Measurements from ENCODE around the gene LZTS2.
"Not testable (repeated sequence)": the region's sequence is repeated elsewhere in the genome, so short reads cannot be mapped to it uniquely, and the experiment has no call there.

The LZTS2 gene, protein sequence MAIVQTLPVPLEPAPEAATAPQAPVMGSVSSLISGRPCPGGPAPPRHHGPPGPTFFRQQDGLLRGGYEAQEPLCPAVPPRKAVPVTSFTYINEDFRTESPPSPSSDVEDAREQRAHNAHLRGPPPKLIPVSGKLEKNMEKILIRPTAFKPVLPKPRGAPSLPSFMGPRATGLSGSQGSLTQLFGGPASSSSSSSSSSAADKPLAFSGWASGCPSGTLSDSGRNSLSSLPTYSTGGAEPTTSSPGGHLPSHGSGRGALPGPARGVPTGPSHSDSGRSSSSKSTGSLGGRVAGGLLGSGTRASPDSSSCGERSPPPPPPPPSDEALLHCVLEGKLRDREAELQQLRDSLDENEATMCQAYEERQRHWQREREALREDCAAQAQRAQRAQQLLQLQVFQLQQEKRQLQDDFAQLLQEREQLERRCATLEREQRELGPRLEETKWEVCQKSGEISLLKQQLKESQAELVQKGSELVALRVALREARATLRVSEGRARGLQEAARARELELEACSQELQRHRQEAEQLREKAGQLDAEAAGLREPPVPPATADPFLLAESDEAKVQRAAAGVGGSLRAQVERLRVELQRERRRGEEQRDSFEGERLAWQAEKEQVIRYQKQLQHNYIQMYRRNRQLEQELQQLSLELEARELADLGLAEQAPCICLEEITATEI

DNA sequence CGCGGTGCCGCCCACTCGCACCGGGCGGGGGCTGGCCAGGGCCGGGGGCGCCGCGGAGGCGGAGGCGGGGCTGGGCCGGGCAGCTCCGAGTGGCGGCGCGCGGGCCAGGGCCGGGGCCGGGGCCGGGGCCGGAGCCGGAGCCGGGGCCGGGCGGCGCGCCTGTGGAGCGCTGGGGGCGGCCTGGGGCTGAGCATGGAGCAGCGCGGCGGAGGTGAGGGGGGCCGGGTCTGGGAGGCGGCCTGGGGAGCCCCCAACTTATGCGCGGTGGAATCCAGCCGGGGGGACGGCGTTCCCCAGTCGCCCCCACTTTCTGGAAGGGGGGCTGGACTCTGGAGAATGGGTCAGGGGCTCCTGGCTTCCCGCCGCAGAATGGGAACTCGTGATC is at the start of gene LZTS2:
Gene LZTS2, plus strand, starts transcription at position 67 of the 385 bp plus-strand sequence. CDS start 2,731 bp downstream, outside the sequence.
- no peak for DNase-seq

DNA sequence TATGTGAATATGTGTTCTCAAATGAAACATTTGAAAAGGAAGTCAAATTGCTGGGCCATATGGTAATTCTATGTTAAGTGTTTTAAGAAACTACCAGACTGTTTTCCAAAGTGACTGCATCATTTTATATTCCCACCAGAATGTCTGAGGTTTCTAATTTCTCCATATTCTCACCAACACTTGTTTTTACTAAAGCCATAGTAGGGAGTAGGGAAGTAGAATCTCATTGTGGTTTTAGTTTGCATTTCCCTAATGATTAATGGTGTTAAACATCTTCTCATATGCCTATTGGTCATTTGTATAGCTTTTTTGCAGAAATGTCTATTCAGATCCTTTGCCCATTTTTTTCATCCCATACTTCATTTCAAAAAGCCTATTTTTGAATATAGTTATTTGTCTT is 39.4 kb upstream of the LZTS2 start:
- no peak for DNase-seq

DNA sequence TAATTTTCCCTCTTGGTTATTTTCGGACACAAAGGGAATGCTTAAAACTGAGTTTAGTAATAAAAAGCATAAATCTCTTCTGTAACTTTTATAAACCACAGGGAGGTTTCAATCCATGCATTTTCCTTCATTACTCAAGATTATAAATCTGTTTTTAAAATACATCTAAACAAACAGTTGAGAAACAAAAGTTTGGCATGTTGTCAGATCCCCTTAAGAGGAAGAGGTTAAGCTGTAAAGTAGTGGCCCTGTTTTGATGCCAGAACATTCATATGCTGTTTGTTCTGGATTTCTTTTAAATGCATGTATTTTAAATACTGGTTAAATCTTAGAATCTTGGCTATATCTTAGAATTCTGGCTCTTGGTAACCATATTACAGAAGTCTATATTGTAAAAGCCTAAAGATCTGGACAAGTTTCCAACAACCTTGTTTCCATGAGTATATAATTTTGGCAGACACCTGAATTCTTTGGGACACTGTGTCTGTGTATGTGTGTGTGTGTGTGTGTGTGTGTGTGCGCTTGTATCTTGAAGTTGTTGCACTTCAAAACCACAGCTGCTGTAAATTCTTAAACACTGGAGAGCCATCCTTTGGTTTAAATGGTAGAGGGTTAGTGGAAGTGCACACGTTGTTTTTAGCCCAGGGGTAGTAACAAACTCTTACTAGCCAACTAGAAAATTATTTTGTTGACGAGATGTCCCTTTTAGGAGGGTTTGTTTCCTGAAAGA is 37.1 kb upstream of the LZTS2 start:
- DNase-seq: no peak

DNA sequence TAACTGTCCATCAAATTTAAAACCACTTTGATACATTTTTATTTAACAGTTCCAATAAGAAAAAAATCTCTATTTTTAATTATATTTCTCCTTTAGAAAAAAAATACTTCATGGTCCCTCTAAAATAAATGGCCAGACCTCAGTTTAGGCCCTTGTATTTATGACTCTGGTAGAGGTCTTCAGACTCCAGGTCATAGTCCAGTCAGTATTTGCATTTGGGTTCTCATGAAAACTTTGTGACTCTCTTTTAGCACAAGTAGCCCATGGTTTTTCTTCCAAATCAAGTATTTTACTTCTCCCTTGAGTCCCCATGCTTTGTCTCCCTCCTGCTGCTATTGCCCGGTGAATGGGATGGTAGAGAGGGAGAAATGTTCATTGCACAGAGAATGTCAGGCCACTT is 35.8 kb upstream of the LZTS2 start:
- no peak for DNase-seq

DNA sequence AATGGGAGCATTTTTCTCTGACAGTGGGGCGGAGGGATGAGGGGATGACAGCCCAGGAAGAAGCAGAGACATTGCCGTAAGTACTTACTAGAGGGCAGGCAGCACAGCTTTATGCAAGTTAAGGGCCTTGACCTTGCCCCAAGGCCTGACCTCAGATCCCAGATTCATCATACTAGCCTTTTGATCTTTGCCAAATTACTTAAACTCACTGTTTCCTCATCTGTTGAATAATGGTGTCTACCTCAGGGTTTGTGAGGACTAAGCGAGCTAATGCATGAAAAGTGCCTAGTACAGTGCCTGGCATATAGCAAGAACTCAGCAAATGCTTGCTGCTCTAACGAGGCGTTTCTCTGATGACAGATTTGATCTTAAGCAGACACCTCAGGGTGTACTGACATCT is 33.8 kb upstream of the LZTS2 start:
- no peak for DNase-seq

DNA sequence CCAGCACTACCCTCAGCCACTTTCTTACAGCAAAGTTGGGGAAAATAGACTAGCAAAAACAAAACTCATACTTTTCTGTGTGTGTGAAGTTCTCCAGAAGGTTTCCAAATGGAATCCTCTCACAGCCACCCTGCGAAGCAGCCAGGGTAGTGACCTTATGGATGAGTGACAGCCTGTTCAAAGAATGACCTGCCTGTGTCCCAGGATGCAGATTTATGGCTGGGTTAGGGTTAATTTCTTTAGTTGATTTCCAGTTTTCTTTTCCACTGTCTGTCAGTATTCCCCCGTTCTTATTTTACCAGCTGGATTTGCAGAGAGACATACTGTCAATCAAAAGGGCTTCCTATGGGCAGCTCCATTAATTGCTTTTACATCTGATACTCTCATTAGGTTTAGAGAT is 32.7 kb upstream of the LZTS2 start:
- DNase-seq: no peak

DNA sequence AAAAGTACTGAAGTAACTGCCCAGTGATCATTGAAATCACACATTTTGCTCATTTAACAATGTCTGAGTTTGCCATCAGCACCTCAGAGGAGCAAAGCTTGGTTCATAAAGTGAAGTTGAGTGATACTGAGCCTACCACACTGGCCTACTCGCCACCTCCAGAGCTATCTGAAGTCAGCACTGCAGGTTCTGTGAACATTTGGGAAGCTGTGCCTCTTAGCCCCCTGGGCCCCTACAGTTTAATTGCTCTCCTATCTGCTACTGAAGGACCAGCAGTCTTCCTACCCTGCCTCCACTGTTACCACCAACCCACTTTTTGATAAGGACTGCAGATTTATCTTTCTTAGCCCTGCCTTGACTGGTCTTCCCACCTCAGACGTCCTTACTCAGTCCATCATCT is 32.3 kb upstream of the LZTS2 start:
- DNase-seq: no peak

DNA sequence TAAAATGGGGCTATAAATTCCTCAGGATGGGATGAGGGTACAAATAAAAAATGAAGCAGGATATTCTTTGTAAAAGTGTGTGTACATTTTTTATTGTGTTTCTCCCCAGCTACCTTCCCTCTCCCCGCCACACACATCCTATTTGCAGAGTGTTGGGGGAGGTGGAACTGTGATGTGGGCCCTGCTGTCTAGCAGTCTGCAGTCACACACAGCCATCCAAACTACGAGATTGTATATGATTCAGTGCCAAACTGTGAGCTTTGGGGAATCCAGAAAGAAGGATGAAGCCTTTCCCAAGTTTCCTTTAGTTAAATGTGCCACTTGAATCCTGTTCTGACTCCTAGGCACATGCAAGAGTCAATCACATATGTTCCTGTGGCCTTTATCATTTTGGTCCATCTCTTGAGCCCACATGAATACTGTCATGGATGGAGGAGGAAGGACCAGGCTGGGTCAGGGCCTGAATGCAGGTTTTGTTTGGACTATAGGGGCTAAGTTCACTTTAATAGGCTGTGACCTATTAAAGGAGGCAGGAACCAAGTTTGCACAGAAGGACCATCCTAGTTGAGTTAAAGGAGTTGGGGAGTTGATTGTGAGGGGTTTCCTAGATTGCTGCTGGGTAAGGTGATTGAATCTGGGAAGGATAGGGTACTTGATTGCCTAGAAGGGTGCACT is 31.4 kb upstream of the LZTS2 start:
- DNase-seq: no peak

DNA sequence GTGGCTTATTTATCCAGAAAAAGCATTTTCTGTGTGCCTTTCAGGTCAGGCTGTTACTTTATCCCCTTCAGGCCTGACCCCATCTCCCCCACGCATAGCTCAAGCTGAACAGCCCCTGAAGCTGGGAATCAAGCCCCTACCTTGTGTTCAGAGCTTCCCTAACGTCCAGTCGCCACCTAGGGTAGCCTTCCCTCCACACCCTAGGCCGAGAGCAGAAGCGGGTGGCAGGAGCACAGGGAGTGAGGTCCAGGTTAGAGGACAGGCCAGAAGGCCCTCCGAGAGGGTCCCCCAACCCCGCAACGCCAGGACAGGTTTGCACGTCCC is 30.8 kb upstream of the LZTS2 start:
- DNase-seq: no peak

DNA sequence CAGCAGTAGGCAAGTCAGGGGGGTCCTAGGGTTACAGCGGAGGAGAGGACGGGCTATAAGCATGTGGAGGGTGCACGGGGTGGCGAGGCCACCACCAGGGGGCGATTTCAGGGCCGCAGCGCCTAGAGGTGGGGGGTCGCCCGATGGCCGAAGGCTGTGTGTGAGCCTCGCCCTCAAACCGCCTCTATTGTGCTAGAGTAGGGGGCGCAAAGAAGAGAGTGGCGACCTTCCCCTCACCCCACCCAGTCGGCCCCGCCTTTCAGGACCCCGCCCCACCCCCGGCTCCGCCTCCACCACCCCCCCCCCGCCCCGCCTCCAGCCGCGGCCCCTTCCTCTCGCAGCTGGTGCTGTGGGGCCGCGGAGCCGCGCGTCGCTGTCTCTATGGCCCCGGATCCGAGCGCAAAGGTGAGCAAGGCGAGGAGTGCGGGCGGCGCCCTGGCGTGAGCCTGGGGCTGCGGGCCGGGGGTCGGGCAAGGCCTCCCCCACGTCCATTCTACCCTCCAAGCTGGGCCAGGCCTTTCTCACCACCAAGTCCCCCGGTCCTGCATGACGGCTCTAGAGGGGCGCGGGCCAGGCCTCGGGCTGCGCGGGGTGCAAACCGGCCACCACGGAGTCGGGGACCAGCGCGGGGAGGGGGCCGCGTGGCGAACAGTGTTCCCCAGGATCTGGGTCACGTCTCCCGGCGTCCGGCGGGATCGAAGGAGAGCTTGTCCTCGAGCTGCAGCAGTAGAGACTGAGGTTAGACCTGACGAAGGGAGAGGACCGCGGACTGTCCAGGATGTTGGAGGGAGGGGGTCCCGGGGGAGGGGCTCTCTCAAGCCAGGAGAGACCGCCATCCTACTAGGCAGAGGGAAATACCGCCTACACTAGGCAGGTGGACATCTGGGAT is 30.2 kb upstream of the LZTS2 start, which contains the start of gene SEMA4G:
Gene SEMA4G, plus strand, starts transcription at position 318 of the 889 bp plus-strand sequence. CDS start 3,409 bp downstream, outside the sequence.
- DNase-seq: no peak

DNA sequence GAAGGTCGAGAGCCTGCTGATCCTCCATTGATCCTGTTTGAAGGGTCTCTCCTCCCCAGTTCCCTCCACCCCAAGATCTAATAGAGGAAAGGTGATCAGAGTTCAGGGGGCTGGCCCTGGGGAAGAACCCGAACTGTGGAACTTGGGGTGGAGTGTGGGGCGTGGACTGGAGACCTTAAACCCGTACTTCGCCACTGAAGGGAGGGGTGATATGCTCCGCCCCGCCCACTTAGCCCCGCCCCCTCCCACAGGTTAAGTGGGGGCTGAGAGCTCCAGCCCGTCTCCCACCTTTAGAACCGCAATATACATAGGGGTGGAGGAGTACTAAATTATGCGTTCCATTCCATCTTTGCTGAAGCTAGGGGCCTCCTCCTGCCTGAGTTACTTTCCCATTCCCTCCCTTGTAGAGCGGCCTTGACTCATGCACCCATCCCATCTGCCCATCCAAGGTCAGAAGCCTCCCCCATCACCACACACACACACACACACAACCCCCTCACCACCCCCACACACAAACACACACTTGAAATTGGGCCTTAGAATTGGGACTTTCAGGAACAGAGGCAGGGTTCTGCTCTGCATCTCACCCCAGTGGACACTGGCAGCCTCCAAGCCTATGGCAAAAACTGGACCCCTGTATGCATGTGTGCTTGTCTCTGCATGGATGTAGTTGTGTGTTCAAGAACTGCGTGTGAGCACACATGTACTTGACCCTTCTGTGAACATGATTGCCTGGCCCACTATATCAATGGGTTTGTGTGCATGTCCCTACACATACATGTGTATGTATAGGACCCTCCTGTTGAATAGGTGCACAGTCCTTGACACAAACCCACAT is 29.3 kb upstream of the LZTS2 start:
- no peak for DNase-seq

DNA sequence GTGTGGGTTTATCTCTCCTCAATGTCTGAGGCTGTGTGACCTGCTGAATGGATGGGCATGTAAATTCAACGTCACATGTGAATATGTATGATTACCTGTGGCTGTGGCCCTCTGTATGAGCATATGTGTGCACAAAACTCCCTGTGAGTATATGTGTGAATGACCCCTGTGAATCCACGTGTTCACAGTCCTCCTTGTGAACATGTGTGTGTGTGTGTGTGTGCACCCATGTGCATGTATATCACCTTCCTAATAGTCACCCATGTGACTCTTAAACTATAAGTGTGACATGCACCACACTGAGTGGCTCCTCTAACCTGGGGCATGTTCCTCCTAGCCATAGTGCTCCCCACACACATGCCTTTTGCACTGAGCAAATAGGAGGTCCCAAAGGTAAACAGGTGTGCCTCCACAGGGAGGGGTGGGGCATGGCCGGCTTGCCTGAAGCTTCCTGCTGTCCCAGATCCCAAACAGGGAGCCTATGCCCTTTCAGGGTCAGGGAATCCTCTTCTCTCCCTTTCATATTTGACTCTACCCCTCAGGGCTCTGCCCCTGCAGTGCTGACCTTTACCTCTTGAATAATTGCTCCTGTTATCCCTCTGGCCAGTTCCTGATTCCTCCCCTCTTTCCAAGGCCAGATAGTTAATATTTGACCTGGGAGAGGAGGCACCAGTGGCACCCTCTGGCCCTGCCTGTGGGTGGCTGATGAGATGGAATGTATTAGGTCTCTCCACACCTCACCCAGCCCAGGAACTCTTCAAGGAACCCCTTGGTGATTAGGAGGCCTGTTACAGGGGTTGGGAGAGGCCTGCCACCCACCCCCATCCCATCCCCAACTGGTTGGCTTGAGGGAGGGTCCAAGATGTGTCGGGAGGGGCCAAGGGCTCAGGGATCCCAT is 28.4 kb upstream of the LZTS2 start:
- DNase-seq: no peak

DNA sequence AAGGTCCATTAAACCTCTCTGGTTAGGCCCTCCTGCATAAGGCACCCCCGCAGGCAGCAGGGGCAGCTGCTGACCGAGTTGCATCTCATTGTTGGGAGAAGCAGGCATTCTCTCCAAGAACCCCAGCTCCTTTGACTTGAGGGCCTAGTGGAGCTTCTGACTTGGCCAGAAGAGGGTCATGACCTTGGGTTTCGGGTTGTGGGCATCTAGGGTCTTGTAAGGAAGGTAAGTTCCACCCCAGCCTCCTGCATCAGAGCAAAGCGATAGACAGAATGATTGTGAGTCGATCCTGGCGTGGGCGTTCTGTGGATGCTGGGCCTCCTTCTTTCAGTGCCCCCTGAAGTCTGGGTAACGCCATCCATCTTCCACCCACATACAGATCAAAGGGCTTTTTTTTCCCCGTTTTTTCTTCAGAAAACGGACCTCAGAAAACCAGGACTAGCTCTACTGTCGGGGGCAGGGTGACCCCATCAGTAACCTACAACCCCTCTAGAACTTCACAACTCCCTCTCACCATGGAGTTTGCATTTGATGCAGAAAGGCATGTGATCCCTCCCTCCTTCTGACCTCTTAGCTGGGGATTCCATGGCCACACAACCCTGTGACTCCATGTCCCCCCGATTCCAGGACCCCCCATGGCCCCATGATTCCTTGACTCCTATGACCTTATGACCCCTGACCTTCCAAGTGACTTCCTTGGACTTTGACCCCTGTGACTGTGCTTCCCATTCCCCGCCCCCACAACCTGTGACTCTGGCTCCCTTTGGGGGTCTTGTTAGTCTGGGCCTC is 27.3 kb upstream of the LZTS2 start:
- no peak for DNase-seq

DNA sequence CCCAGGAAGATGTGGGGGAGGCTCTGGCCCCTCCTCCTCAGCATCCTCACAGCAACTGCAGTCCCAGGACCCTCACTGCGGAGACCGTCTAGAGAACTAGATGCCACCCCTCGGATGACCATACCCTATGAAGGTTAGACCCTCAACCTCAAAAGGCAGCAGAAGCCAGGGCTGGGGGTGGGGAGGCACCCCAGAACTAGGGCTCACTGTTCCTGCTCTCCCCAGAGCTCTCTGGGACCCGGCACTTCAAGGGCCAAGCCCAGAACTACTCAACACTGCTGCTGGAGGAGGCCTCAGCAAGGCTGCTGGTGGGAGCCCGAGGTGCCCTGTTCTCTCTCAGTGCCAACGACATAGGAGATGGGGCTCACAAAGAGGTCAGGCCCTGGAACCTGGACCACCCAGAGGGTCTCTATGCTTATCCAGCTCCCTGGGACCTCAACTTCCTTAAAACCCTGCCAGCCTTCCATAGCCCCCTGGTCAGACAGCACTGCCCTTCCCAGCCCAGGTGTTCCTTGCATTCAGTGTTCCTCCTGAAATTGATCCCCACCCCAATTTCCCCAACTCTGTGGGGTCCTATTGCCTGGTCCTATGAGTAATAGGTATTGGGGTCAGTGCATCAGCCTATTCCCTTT is 26.6 kb upstream of the LZTS2 start:
- no peak for DNase-seq

DNA sequence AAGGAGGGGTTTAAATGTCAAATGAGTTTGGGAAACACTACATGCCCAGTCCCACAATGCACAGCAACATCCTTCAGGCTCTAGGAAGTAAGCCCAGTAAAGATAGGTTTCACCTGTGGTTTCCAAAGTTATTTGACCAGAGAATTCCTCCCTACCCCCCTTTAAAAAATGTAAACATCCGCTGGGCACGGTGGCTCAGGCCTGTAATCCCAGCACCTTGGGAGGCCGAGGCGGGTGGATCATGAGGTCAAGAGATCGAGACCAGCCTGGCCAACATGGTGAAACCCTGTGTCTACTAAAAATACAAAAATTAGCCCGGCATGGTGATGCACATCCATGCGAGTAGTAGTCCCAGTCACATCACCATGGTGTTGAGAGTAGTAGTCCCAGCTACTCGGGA is 24.2 kb upstream of the LZTS2 start:
- not testable (repeated sequence) for DNase-seq

DNA sequence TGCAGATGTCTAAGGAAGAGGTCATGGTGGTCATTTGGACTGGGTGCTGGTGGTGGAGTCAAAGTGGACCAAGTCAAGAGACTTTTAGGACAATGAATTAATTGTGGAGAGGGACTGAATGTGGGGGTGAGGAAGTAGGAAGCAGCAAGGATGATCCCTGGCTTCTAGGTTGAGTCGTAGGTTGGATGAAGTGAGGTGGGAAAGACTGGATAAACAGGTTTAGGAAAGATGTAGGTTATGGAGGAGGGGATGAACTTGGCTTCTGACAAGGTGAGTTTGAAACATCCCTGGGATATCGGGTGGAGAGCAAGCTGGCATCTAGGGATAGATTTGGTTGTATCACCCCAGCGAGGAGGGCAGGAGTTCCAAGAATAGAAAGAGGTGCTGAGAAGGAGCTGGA is 22.7 kb upstream of the LZTS2 start:
- no peak for DNase-seq

DNA sequence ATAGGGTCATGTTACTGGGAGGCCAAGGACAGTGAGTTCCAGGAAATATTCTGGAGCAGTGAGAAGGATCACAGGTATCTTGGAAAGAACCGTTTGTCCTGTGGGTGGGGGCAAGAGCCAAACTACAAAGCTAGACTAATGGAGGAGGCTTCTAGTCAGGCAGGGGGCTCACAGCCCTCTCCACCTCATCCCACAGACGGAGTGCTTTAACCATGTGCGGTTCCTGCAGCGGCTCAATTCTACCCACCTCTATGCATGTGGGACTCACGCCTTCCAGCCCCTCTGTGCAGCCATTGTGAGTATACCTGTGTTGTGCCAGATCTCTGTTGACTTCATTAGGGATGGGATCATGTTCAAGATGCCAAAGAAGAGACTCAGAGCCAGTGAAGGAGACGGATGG is 22.2 kb upstream of the LZTS2 start:
- no peak for DNase-seq

DNA sequence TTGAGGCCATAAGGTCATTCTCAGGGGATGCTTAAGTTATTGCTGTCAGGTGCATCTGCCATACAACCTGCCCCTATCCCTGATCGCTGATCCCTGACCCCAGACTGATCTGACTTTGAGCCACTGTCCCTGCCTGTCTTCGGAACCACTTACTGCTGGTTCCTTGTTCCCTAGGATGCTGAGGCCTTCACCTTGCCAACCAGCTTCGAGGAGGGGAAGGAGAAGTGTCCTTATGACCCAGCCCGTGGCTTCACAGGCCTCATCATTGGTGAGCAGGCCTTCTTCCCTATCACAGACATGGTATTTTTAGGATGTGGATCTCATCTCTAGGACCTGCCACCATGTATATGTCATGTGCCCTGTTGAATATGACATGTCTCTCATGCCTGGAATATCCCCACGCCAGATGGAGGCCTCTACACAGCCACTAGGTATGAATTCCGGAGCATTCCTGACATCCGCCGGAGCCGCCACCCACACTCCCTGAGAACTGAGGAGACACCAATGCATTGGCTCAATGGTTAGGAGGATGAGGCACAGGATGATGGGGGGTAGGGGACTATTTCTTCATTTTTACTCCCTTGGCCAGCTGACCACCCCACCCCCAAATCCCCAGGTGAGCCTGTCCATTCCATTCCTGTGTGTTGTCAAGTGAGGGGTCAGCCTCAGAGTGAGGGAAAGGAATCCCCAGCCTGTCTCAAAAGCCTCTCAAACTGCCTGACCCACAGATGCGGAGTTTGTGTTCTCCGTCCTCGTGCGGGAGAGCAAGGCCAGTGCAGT is 21.3 kb upstream of the LZTS2 start:
- DNase-seq: no peak

Data from NCI-H2081 treated with DMSO at 0.1 percent for 48 hours (cell line).